ENCODE measurements around the gene CTBP1.

- TF ChIP-seq CTCF (optimal IDR thresholded peaks at IDR 0.05 in 1 of 3, IDR thresholded peaks at IDR 0.05 in 1 of 3, conservative IDR thresholded peaks at IDR 0.05 in 1 of 3; ENCODE audit: extremely low read depth in 1 of 3, insufficient read depth in 2 of 3, low read length in 3 of 3) (no peak), EZH2 (IDR thresholded peaks at IDR 0.05; ENCODE audit: low read length) (no peak)
Measured at GRCh38 chr4:1222036-1222789, 26.7 kb downstream of the CTBP1 start.

All from keratinocyte (primary cell).